Left ventricle myocardium inferior (tissue), 1 donor: ENCODE measurements around the gene PPP1R14D. TPM values are rescaled to one million over a fixed set of nuclear protein-coding genes. Genes with fewer than 3 reads are reported as not detected.

ENCODE experiments used
- DNase-seq: peaks from one replicate; pipeline ENCODE4 v3.0.0-alpha.2; 2020
- H3K27ac ChIP-seq: fragments of 200-600 bp; replicated peaks from 2 replicates; pipeline ENCODE4 v1.8.0; 2021
- H3K27me3 ChIP-seq: fragments of 200-600 bp; 2 replicates; pipeline ENCODE4 v1.8.0; 2021; ENCODE audit warnings: low read depth
- H3K36me3 ChIP-seq: fragments of 200-600 bp; 2 replicates; pipeline ENCODE4 v1.8.0; 2021
- H3K4me1 ChIP-seq: fragments of 200-600 bp; 2 replicates; pipeline ENCODE4 v1.8.0; 2021
- H3K4me3 ChIP-seq: fragments of 200-600 bp; 2 replicates; pipeline ENCODE4 v1.8.0; 2021; ENCODE audit warnings: mild to moderate bottlenecking, moderate library complexity
- H3K9me3 ChIP-seq: fragments of 200-600 bp; replicated peaks from 2 replicates; pipeline ENCODE4 v1.8.0; 2021
- intact Hi-C: fragments of 100-400 bp; cut with micrococcal nuclease; formaldehyde crosslinking; loops from one replicate; pipeline ENCODE4 v1.11.0; 2022
- total RNA-seq: library from RNA; stranded (reverse); fragmentation: NEBNext Ultra II Directional; extraction: Animal tissue kit (Norgen Biotek cat#: 25700); gene quantifications from one replicate; pipeline ENCODE4 v1.2.1, GENCODE V29; 2021
- TF ChIP-seq, protein P1 (sequence below): fragments of 200-600 bp; IDR thresholded peaks from 2 replicates; pipeline ENCODE4 v1.8.0; 2021; ENCODE audit warnings: antibody characterized with exemption, mild to moderate bottlenecking, borderline replicate concordance
- donor health status: DM: no; HTN: yes; CAD: no; lungs with severe emphysema.

The PPP1R14D gene
- total RNA-seq, 1 donor from 2014 or later: not detected

GRCh38 chr15:40872791-40873693 lies 44.5 kb upstream of the PPP1R14D start:
- Histone ChIP-seq H3K36me3 (no peaks in the 10 kb centered on the region), H3K4me1 (peaks cover 14% of the 10 kb centered on the region), H3K27me3 (peaks cover 37% of the 10 kb centered on the region), H3K4me3 (peak overlapping the region; percentile 71), H3K27ac (no peak overlapping the region), H3K9me3 (no peaks in the 10 kb centered on the region)
- intact Hi-C loops: no loop called here
- DNase-seq: no peak
- TF ChIP-seq, protein P1, sequence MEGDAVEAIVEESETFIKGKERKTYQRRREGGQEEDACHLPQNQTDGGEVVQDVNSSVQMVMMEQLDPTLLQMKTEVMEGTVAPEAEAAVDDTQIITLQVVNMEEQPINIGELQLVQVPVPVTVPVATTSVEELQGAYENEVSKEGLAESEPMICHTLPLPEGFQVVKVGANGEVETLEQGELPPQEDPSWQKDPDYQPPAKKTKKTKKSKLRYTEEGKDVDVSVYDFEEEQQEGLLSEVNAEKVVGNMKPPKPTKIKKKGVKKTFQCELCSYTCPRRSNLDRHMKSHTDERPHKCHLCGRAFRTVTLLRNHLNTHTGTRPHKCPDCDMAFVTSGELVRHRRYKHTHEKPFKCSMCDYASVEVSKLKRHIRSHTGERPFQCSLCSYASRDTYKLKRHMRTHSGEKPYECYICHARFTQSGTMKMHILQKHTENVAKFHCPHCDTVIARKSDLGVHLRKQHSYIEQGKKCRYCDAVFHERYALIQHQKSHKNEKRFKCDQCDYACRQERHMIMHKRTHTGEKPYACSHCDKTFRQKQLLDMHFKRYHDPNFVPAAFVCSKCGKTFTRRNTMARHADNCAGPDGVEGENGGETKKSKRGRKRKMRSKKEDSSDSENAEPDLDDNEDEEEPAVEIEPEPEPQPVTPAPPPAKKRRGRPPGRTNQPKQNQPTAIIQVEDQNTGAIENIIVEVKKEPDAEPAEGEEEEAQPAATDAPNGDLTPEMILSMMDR: no peak

DNA sequence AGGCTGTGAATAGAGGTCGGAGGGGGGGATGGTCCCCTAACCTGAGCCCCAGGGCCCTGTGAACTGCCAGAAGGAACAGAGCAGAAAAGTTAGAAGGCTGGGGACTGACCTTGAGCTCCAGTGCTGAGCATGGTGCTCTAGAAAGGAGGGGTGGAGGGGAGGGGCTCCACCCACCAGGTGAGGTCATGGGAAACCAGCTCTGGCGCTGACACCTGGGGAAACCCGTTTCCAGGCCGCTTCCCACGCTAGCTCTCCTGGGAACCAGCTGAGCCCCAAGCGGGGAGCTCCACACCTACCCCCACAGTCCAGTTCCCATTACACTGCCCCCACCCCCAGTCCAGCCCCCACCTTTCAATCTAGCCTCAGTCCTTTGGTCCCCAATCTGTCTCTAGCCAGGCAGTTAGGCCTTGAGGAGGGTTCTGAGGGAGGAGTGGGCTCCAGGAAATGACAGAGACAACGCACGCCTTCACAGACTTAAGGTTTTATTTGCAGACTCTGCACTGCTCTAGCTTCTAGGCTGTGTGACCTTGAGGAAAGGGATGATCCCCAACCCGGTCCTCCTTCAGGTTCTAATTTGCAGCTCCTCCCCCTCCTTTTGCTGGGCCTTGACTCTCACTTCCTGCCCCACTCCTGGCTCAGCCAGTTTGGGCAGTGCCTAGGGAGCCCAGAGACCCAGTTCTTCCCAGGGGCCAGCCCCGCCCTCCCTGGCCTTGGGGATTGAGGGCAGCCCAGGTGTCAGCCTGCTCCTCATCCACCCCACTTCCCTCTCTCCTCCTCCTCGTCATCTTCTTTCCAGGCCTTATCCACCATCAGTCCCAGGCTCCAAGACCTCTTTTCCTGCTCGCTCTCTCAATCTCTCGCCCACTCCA lies 43.5 kb upstream of the PPP1R14D start:
- Histone ChIP-seq H3K4me3 (no peak overlapping the region), H3K4me1 (peaks cover 14% of the 10 kb centered on the region), H3K27me3 (peaks cover 40% of the 10 kb centered on the region), H3K9me3 (no peaks in the 10 kb centered on the region), H3K36me3 (no peaks in the 10 kb centered on the region), H3K27ac (no peak overlapping the region)
- TF ChIP-seq, protein P1: no peak
- intact Hi-C loops: no loop called here
- no peak for DNase-seq

DNA sequence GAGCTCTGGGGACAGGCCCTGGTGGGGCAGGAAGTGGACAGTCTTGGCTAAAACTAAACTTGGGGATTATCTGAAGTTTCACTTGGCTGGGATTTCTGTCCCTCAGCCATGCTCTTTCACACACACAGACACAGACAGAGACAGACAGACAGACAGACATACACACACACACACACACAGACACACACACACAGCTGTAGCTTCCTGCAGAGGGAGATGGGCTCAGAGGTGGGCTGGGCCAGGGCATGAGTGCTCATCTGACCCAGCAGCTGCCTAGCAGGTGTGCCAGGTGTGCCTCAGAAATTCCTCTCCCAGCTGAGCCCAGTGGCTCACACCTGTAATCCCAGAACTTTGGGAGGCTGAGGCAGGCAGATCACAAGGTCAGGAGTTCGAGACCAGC lies 42.2 kb upstream of the PPP1R14D start:
- Histone ChIP-seq H3K4me3 (no peak overlapping the region), H3K4me1 (peaks cover 14% of the 10 kb centered on the region), H3K9me3 (no peaks in the 10 kb centered on the region), H3K27ac (no peak overlapping the region), H3K36me3 (no peaks in the 10 kb centered on the region), H3K27me3 (peaks cover 40% of the 10 kb centered on the region)
- TF ChIP-seq, protein P1: no peak
- intact Hi-C loops: no loop called here
- DNase-seq: no peak

- TF ChIP-seq, protein P1: no peak
- no peak overlapping the region for H3K4me3 ChIP-seq
- peaks cover 14% of the 10 kb centered on the region for H3K4me1 ChIP-seq
- H3K27ac ChIP-seq: no peak overlapping the region
- H3K9me3 ChIP-seq: no peaks in the 10 kb centered on the region
- H3K27me3 ChIP-seq: peaks cover 47% of the 10 kb centered on the region
- no peak for DNase-seq
- intact Hi-C loops: no loop called here
- H3K36me3 ChIP-seq: no peaks in the 10 kb centered on the region
These were observed 41.2 kb upstream of the PPP1R14D start for GRCh38 chr15:40869686-40870085.

GRCh38 chr15:40867199-40867598 lies 38.7 kb upstream of the PPP1R14D start:
- no peak for DNase-seq
- Histone ChIP-seq H3K4me1 (no peaks in the 10 kb centered on the region), H3K27ac (no peak overlapping the region), H3K27me3 (peaks cover 42% of the 10 kb centered on the region), H3K36me3 (no peaks in the 10 kb centered on the region), H3K4me3 (no peak overlapping the region), H3K9me3 (no peaks in the 10 kb centered on the region)
- intact Hi-C loops: no loop called here
- TF ChIP-seq, protein P1: no peak
